GM21381 (cell line): ENCODE data around the gene BCAN.

Experiments
- ATAC-seq: cut with Tn5 transposase; IDR thresholded peaks from one replicate; pipeline ENCODE4 v1.9.1; 2021; ENCODE audit warnings: mild to moderate bottlenecking, moderate library complexity; ENCODE audit not compliant: unreplicated experiment

The BCAN gene

GRCh38 chr1:156643049-156643777, 1.3 kb downstream of the BCAN start:
- no peak for ATAC-seq

DNA sequence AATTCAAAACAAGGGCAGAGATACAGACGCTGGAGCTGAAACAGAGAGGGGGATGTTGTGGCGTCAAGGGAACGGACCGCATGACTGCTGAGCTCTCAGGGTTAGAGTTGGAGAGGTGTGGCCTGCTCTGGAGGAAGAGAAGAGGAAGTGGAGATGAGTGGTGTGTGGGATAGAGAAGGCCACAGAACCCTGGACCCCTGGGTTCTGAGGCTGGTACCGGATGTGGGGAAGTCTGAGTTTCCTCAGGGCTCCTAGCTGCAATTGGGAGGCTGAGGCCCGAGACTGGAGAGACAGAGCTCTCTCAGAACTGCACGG, 1.8 kb downstream of the BCAN start:
- ATAC-seq, result no peak

- no peak for ATAC-seq
These were observed 2.2 kb downstream of the BCAN start for GRCh38 chr1:156644146-156644545.

DNA sequence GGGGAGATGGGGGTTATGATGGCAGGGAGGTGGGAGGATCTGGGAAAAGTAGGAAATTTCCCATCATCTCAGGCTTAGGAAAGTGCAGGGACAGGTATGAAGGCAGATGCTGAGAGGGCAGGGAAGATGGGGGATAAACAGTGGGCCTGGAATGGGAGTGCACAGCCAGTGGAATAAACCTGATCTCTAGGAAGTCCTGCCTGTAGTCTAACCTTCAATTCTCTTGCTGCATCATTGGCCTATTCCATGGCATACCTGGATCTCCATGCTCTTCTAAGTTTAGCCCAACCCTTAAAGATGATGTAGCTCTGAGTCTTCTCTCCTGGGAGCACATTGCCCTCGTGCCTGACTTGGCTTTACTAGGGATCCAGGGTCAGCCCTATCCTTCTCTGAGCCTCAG, 2.7 kb downstream of the BCAN start:
- no peak for ATAC-seq

GRCh38 chr1:156645056-156645455, 3.1 kb downstream of the BCAN start:
- no peak for ATAC-seq

DNA sequence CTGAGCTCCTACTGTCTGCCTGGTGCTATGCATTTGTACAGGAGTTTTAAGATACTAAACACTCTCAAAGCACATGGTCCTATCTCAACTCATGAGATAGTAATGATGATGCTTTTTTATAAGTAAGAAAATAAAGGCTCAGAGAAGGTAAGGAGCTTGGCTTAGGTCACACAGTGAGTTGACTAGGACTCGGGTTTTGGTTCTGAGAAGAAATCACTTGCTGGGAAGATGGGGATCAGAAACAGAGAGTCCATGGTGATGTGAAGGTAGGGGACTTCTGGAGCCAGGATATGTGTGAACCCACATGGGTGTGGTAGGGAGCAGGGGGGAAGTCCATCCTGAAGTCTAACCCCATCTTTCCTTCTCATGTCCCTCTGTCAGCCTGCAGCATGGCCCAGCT, 3.7 kb downstream of the BCAN start:
- no peak for ATAC-seq

- ATAC-seq, result no peak
These were observed 4.9 kb downstream of the BCAN start for GRCh38 chr1:156646738-156647211.

- no peak for ATAC-seq
These were observed 5.4 kb downstream of the BCAN start for GRCh38 chr1:156647351-156647750.

GRCh38 chr1:156648496-156648895, 6.6 kb downstream of the BCAN start:
- no peak for ATAC-seq

- ATAC-seq, result no peak
These were observed 7.0 kb downstream of the BCAN start for GRCh38 chr1:156648951-156649350.

GRCh38 chr1:156652131-156652991, 10.4 kb downstream of the BCAN start:
- no peak for ATAC-seq

GRCh38 chr1:156652992-156653355, 11.1 kb downstream of the BCAN start:
- ATAC-seq, result no peak

DNA sequence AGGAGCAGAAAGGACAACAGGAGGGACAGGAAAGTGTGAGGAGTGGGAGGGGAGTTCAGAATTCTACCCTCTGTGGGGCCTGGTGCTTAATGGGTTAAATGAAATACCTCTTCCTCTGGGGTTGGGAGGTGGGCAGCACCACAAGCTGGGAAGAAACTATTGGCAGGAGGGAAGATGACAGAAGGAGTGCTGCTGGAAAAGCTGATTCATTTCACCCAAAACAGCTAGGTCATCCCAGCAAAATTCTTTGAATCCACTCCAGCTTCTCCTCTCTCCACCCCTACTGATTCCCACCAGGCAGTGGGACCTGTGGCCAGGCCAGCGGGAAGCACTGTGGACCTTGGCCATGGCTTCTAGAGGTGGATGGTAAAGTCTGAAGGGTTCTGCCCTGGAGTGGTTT, 12.8 kb downstream of the BCAN start:
- ATAC-seq, result no peak

GRCh38 chr1:156655151-156655903, 13.4 kb downstream of the BCAN start:
- ATAC-seq, result no peak

DNA sequence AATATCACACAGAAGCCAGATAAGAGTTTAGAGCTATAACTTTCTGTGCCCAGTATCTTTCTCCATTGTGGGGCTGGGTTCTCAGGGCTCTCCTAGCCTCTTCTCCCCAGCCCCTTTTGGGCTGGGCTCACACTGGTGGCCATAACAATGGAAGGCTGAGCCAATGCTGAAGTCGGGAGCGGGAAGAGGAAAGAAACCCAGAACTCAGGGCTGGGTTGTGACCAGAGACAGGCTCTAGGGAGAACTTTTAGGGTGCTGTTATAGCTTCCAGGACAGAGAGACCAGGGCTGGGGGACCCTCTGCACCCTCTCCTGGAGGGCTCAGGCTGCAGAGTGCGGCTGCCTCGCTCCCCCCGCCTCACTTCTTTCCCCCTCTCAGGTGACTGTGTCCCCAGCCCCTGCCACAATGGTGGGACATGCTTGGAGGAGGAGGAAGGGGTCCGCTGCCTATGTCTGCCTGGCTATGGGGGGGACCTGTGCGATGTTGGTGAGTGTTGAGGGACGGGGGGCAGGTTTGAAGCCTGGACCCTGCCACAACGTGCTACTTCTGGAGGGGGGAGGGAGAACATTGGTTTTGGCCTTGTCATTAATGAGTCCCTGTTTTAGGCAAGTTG, 14.1 kb downstream of the BCAN start:
- no peak for ATAC-seq

GRCh38 chr1:156656806-156657740, 15.2 kb downstream of the BCAN start:
- no peak for ATAC-seq

DNA sequence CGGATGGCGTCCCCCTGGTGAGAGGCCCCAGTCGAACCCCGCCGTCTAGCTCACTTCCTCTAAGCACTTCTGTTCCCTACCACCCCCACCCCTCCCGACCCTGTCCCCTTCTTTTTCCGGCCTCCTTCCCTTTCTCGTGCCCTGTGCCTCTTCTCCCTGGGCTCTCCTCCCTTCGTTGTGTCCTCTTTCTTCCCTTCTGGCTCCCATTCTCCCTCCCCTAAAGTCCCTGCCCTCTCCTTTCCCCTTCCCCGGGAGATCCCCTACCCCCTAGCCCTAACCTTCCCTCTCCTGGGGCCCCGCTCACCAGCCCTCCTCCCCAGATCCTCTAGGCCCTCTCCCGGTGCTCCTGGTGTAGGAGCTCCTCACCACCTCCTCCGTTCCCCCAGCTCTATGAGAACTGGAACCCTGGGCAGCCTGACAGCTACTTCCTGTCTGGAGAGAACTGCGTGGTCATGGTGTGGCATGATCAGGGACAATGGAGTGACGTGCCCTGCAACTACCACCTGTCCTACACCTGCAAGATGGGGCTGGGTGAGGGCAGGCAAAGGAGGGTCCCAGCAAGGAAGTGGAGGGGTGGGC, 15.9 kb downstream of the BCAN start:
- ATAC-seq, result no peak

DNA sequence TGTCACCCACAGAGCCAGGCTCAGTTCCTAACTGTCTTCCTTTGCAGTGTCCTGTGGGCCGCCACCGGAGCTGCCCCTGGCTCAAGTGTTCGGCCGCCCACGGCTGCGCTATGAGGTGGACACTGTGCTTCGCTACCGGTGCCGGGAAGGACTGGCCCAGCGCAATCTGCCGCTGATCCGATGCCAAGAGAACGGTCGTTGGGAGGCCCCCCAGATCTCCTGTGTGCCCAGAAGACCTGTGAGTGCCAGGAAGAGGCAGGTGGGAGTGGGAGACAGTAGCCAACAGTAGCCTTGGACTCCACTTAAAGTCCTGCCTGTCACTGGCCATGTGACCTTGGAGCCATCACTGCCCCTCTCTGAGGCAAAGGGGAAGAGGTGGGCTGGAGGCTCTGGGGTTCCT, 16.6 kb downstream of the BCAN start:
- ATAC-seq, result no peak

DNA sequence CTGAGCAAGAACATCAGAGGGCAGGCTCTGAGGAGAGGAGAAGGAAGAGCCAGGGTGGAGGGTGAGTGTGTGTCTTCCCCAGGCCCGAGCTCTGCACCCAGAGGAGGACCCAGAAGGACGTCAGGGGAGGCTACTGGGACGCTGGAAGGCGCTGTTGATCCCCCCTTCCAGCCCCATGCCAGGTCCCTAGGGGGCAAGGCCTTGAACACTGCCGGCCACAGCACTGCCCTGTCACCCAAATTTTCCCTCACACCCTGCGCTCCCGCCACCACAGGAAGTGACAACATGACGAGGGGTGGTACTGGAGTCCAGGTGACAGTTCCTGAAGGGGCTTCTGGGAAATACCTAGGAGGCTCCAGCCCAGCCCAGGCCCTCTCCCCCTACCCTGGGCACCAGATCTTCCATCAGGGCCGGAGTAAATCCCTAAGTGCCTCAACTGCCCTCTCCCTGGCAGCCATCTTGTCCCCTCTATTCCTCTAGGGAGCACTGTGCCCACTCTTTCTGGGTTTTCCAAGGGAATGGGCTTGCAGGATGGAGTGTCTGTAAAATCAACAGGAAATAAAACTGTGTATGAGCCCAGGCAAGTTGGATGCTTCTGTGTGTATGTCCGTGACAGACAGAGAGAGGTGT, 17.1 kb downstream of the BCAN start:
- no peak for ATAC-seq

GRCh38 chr1:156659661-156659987, 17.7 kb downstream of the BCAN start:
- no peak for ATAC-seq
